Liver (tissue), 9 donors: Measurements from ENCODE around the gene SLC20A1. TPM values are rescaled to one million over a fixed set of nuclear protein-coding genes. Genes with fewer than 3 reads are reported as not detected.

Source experiments
- DNase-seq: peaks from one replicate; pipeline ENCODE4 v3.0.0-alpha.2; 2017; ENCODE audit warnings: low spot score
- H3K27ac ChIP-seq, 2 donors: one replicate each; pipeline ENCODE4 v1.7.0; 2013; ENCODE audit warnings: inconsistent platforms in 2 of 2, low read length in 2 of 2, control low read depth in 1 of 2, low read depth in 1 of 2, mild to moderate bottlenecking in 1 of 2
- H3K27me3 ChIP-seq, 4 donors: one replicate each; pipeline versions ENCODE4 v1.6.1 to v1.7.0; 2013; ENCODE audit warnings: low read length in 3 of 4, inconsistent platforms in 1 of 4, mild to moderate bottlenecking in 1 of 4, moderate library complexity in 1 of 4; ENCODE audit not compliant: control insufficient read depth in 4 of 4, insufficient read depth in 4 of 4
- H3K36me3 ChIP-seq, 4 donors: one replicate each; pipeline versions ENCODE4 v1.6.1 to v1.7.0; 2013; ENCODE audit warnings: low read length in 3 of 4, mild to moderate bottlenecking in 3 of 4, low read depth in 1 of 4, moderate library complexity in 1 of 4; ENCODE audit not compliant: control insufficient read depth in 4 of 4, insufficient read depth in 3 of 4
- H3K4me1 ChIP-seq, 4 donors: one replicate each; pipeline versions ENCODE4 v1.6.1 to v1.7.0; 2013; ENCODE audit warnings: low read length in 3 of 4, mild to moderate bottlenecking in 3 of 4, moderate library complexity in 1 of 4; ENCODE audit not compliant: control insufficient read depth in 4 of 4, insufficient read depth in 4 of 4
- H3K4me3 ChIP-seq, 3 donors: one replicate each; pipeline versions ENCODE4 v1.6.1 to v1.7.0; 2013; ENCODE audit warnings: low read length in 3 of 3, control low read depth in 1 of 3, low read depth in 1 of 3, mild to moderate bottlenecking in 1 of 3
- H3K9ac ChIP-seq, 2 donors: one replicate each; pipeline ENCODE4 v1.7.0; 2013; ENCODE audit warnings: low read length in 2 of 2, mild to moderate bottlenecking in 2 of 2, moderate library complexity in 2 of 2, control low read depth in 1 of 2, low read depth in 1 of 2
- H3K9me3 ChIP-seq, 4 donors: one replicate each; pipeline versions ENCODE4 v1.6.1 to v1.7.0; 2013; ENCODE audit warnings: low read length in 3 of 4; ENCODE audit not compliant: control insufficient read depth in 4 of 4
- CTCF ChIP-seq: fragments of 150-350 bp; IDR thresholded peaks from 2 replicates; pipeline ENCODE4 v1.5.1; 2017; ENCODE audit warnings: improper control_type of control experiment, low read depth, low read length; ENCODE audit not compliant: missing input control
- EGR1 ChIP-seq, 2 donors: IDR thresholded peaks; 2 replicates each; pipeline ENCODE4 v1.6.1; 2016 to 2018; ENCODE audit warnings: antibody characterized with exemption in 2 of 2, low read depth in 2 of 2
- FOXA1 ChIP-seq: IDR thresholded peaks from 2 replicates; pipeline ENCODE4 v1.6.1; 2016; ENCODE audit warnings: antibody characterized with exemption
- FOXA2 ChIP-seq: IDR thresholded peaks from 2 replicates; pipeline ENCODE4 v1.6.1; 2016; ENCODE audit warnings: antibody characterized with exemption
- GABPA ChIP-seq, 2 donors: IDR thresholded peaks in 1 of 2; conservative IDR thresholded peaks in 1 of 2; 2 replicates each; pipeline ENCODE4 v1.6.1; 2016; ENCODE audit warnings: antibody characterized with exemption in 2 of 2, mild to moderate bottlenecking in 1 of 2, moderate library complexity in 1 of 2
- HNF4A ChIP-seq, 2 donors: conservative IDR thresholded peaks; 2 replicates each; pipeline ENCODE4 v1.6.1; 2016; ENCODE audit warnings: antibody characterized with exemption in 2 of 2, mild to moderate bottlenecking in 2 of 2
- HNF4G ChIP-seq: IDR thresholded peaks from 2 replicates; pipeline ENCODE4 v1.6.1; 2016; ENCODE audit warnings: antibody characterized with exemption
- JUND ChIP-seq, 2 donors: IDR thresholded peaks; 2 replicates each; pipeline ENCODE4 v1.6.1; 2016; ENCODE audit warnings: antibody characterized with exemption in 2 of 2
- MAX ChIP-seq: IDR thresholded peaks from 2 replicates; pipeline ENCODE4 v1.6.1; 2016; ENCODE audit warnings: antibody characterized with exemption
- NR2F2 ChIP-seq: IDR thresholded peaks from 2 replicates; pipeline ENCODE4 v1.6.1; 2016; ENCODE audit warnings: antibody characterized with exemption
- RAD21 ChIP-seq, 2 donors: IDR thresholded peaks; 2 replicates each; pipeline ENCODE4 v1.6.1; 2016; ENCODE audit warnings: antibody characterized with exemption in 2 of 2, mild to moderate bottlenecking in 2 of 2
- REST ChIP-seq: IDR thresholded peaks from 2 replicates; pipeline ENCODE4 v1.6.1; 2016; ENCODE audit warnings: antibody characterized with exemption, mild to moderate bottlenecking
- RXRA ChIP-seq, 2 donors: IDR thresholded peaks; 2 replicates each; pipeline ENCODE4 v1.6.1; 2017 to 2018; ENCODE audit warnings: antibody characterized with exemption in 2 of 2, mild to moderate bottlenecking in 1 of 2
- SP1 ChIP-seq: IDR thresholded peaks from 2 replicates; pipeline ENCODE4 v1.6.1; 2018; ENCODE audit warnings: antibody characterized with exemption, mild to moderate bottlenecking
- TAF1 ChIP-seq: conservative IDR thresholded peaks from 2 replicates; pipeline ENCODE4 v1.6.1; 2016; ENCODE audit warnings: antibody characterized with exemption, mild to moderate bottlenecking
- YY1 ChIP-seq: IDR thresholded peaks from 2 replicates; pipeline ENCODE4 v1.6.1; 2016; ENCODE audit warnings: antibody characterized with exemption, mild to moderate bottlenecking
- ZBTB33 ChIP-seq: IDR thresholded peaks from 2 replicates; pipeline ENCODE4 v1.6.1; 2016; ENCODE audit warnings: antibody characterized with exemption
- WGBS: extraction: QIAGEN DNeasy Blood & Tissue Kit; methylation state at CpG from one replicate; pipeline ENCODE4 v1.1.7; 2013; 5-methylcytosine and 5-hydroxymethylcytosine counted together
- polyA plus RNA-seq, 2 donors: library from polyadenylated mRNA; stranded (reverse) in 1 of 2; unstranded in 1 of 2; fragments of 200-250 nt in 1 of 2; fragments of >200 nt in 1 of 2; fragmentation: Nextera tagmentation in 1 of 2; extraction: Ambion mirVana in 1 of 2; gene quantifications; one replicate each; pipeline versions ENCODE4 v1.2.1 to v1.2.3, GENCODE V29; 2013 to 2015
- total RNA-seq, 2 donors: library from RNA; depleted of rRNA; stranded (reverse); fragments of >200 nt; gene quantifications; one replicate each; pipeline ENCODE4 v1.2.3, GENCODE V29; 2014
- donor health status: healthy.
- donor health status: healthy.
- donor health status: healthy.
- donor health status: healthy.
- donor health status: healthy.

The SLC20A1 gene
- total and polyA plus RNA-seq, 4 donors = 15.3 to 56.9 (median 20.0) TPM

- H3K27ac ChIP-seq = no peak overlapping the region
- no peaks in the 10 kb centered on the region for H3K9me3 ChIP-seq
- H3K36me3 ChIP-seq = peaks cover 7 to 43% (median 34%) of the 10 kb centered on the region in 4 donors
- peaks cover 2 to 15% (median 10%) of the 10 kb centered on the region in 4 donors for H3K4me1 ChIP-seq
- TF ChIP-seq NR2F2 (no peak), FOXA1 (no peak), TAF1 (no peak), SP1 (no peak), FOXA2 (no peak), GABPA (IDR thresholded peaks at IDR 0.05 in 1 of 2, conservative IDR thresholded peaks at IDR 0.05 in 1 of 2) (no peak), YY1 (no peak), CTCF (no peak), RAD21 (IDR thresholded peaks at IDR 0.05) (no peak), REST (no peak), JUND (IDR thresholded peaks at IDR 0.05) (no peak), HNF4G (no peak), HNF4A (conservative IDR thresholded peaks at IDR 0.05) (no peak), EGR1 (IDR thresholded peaks at IDR 0.05; ENCODE audit: low read depth in 2 of 2) (no peak), ZBTB33 (no peak)
- DNase-seq = no peak
- no peak overlapping the region for H3K4me3 ChIP-seq
- H3K9ac ChIP-seq = no peak overlapping the region
- H3K27me3 ChIP-seq = no peaks in the 10 kb centered on the region
Measured at GRCh38 chr2:112664689-112665088, 18.9 kb downstream of the SLC20A1 start.

DNA sequence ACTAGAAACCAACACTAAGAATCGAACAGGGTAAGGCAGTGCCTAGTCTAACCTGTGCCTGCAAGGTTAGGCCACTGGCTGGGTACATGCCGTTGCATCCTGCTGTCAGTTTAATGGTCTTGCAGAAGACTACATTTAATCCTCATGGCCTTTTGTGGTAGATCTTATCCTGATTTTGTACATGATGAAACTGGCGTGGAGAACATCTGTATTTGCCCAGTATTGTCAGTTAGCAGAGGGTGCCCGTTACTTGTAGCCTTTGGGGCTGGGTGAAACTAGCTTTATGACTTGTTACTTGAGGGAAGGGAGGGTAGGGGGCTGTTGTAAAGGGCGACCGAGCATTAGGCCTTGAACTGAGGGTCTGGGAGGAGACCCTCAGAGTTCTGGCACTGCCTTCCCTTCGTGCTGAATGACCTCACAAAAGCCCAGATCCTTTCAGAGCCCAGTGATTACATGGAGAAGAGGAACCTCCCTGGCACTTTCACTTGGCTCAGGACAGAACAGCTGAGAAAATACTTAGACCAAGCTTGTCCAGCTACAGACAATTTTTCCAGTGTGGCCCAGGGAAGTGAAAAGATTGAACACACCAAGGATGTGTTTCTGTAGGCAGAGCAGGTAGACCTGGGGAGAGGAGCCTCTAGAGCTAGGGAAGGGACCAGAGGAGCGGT lies 19.5 kb downstream of the SLC20A1 start:
- peaks cover 4 to 10% (median 7%) of the 10 kb centered on the region in 4 donors for H3K4me1 ChIP-seq
- no peaks in the 10 kb centered on the region for H3K27me3 ChIP-seq
- no peak for DNase-seq
- WGBS = 94% methylated on average over 8 of the region's 8 CpGs
- H3K4me3 ChIP-seq = no peak overlapping the region
- H3K27ac ChIP-seq = no peak overlapping the region
- no peak overlapping the region for H3K9ac ChIP-seq
- peaks cover 4 to 37% (median 29%) of the 10 kb centered on the region in 4 donors for H3K36me3 ChIP-seq
- no peaks in the 10 kb centered on the region for H3K9me3 ChIP-seq
- no peak for TF ChIP-seq SP1
- no peak for TF ChIP-seq YY1
- no peak for TF ChIP-seq HNF4G
- TF ChIP-seq RAD21 (IDR thresholded peaks at IDR 0.05) = no peak
- TF ChIP-seq EGR1 (IDR thresholded peaks at IDR 0.05; ENCODE audit: low read depth in 2 of 2) = no peak
- no peak for TF ChIP-seq FOXA2
- TF ChIP-seq MAX = no peak
- TF ChIP-seq TAF1 = no peak
- TF ChIP-seq FOXA1 = no peak
- no peak for TF ChIP-seq HNF4A (conservative IDR thresholded peaks at IDR 0.05)
- TF ChIP-seq NR2F2 = no peak
- no peak for TF ChIP-seq ZBTB33
- TF ChIP-seq RXRA (IDR thresholded peaks at IDR 0.05) = no peak
- TF ChIP-seq JUND (IDR thresholded peaks at IDR 0.05) = no peak
- no peak for TF ChIP-seq CTCF
